ENCODE data around the gene GAP43.

The GAP43 gene

GRCh38 chr3:115768661-115769060 lies 145.4 kb downstream of the GAP43 start:
- DNase-seq = no peak

Measured in activated CD4-positive, alpha-beta T cell treated with anti-CD3 and anti-CD28 coated beads, Interleukin-2, Interleukin-6, amounts not matched to agents 100 ng/mL and 50 ng/mL, durations not matched to agents 16 hours and 8 hours (primary cell).